GM18526 (cell line): ENCODE results near the gene TECRL.

ENCODE experiments used
- POLR2A ChIP-seq: IDR thresholded peaks from 3 replicates; pipeline ENCODE4 v1.6.1; 2011; ENCODE audit not compliant: insufficient read length; ENCODE audit errors: extremely low read depth

Gene TECRL

GRCh38 chr4:64409300-64409699 is at the start of gene TECRL:
Gene TECRL (minus strand): TSS chr4:64409450. CDS start chr4:64409351, 99 bp downstream.
- no peak for TF ChIP-seq POLR2A

GRCh38 chr4:64432674-64433073 is 23.4 kb upstream of the TECRL start:
- TF ChIP-seq POLR2A: no peak

- no peak for TF ChIP-seq POLR2A
Observed at GRCh38 chr4:64430933-64431332, 21.7 kb upstream of the TECRL start.

- TF ChIP-seq POLR2A: no peak
Observed at GRCh38 chr4:64417974-64418373, 8.7 kb upstream of the TECRL start.

- TF ChIP-seq POLR2A: no peak
Observed at GRCh38 chr4:64407000-64407399, 2.2 kb downstream of the TECRL start.

- no peak for TF ChIP-seq POLR2A
Observed at GRCh38 chr4:64405761-64406160, 3.5 kb downstream of the TECRL start.

GRCh38 chr4:64402684-64403083 is 6.6 kb downstream of the TECRL start:
- no peak for TF ChIP-seq POLR2A

GRCh38 chr4:64399313-64400109 is 9.7 kb downstream of the TECRL start:
- no peak for TF ChIP-seq POLR2A

- no peak for TF ChIP-seq POLR2A
Observed at GRCh38 chr4:64394469-64394868, 14.8 kb downstream of the TECRL start.

GRCh38 chr4:64388252-64388651 is 21.0 kb downstream of the TECRL start:
- no peak for TF ChIP-seq POLR2A

GRCh38 chr4:64385220-64385619 is 24.0 kb downstream of the TECRL start:
- TF ChIP-seq POLR2A: no peak

- no peak for TF ChIP-seq POLR2A
Observed at GRCh38 chr4:64384237-64385203, 24.7 kb downstream of the TECRL start.

GRCh38 chr4:64368741-64369140 is 40.5 kb downstream of the TECRL start:
- no peak for TF ChIP-seq POLR2A

- no peak for TF ChIP-seq POLR2A
Observed at GRCh38 chr4:64361399-64361740, 47.9 kb downstream of the TECRL start.

GRCh38 chr4:64360664-64361398 is 48.4 kb downstream of the TECRL start:
- no peak for TF ChIP-seq POLR2A
